ES-I3 (cell line): ENCODE results near the gene SARDH.

ENCODE experiments used
- H3K36me3 ChIP-seq: 2 replicates; pipeline ENCODE4 v1.6.1; 2013; ENCODE audit warnings: mild to moderate bottlenecking, low read length, control low read depth, moderate library complexity; ENCODE audit not compliant: insufficient read depth
- H3K4me1 ChIP-seq: 2 replicates; pipeline ENCODE4 v1.6.1; 2013; ENCODE audit warnings: mild to moderate bottlenecking, control low read depth, low read length; ENCODE audit not compliant: insufficient read depth
- H3K9ac ChIP-seq: 2 replicates; pipeline ENCODE4 v1.6.1; 2013; ENCODE audit warnings: low read depth, mild to moderate bottlenecking, low read length, moderate library complexity
- H3K9me3 ChIP-seq: 2 replicates; pipeline ENCODE4 v1.6.1; 2013; ENCODE audit warnings: mild to moderate bottlenecking, low read length, moderate library complexity; ENCODE audit not compliant: control insufficient read depth, insufficient read depth

SARDH gene

DNA sequence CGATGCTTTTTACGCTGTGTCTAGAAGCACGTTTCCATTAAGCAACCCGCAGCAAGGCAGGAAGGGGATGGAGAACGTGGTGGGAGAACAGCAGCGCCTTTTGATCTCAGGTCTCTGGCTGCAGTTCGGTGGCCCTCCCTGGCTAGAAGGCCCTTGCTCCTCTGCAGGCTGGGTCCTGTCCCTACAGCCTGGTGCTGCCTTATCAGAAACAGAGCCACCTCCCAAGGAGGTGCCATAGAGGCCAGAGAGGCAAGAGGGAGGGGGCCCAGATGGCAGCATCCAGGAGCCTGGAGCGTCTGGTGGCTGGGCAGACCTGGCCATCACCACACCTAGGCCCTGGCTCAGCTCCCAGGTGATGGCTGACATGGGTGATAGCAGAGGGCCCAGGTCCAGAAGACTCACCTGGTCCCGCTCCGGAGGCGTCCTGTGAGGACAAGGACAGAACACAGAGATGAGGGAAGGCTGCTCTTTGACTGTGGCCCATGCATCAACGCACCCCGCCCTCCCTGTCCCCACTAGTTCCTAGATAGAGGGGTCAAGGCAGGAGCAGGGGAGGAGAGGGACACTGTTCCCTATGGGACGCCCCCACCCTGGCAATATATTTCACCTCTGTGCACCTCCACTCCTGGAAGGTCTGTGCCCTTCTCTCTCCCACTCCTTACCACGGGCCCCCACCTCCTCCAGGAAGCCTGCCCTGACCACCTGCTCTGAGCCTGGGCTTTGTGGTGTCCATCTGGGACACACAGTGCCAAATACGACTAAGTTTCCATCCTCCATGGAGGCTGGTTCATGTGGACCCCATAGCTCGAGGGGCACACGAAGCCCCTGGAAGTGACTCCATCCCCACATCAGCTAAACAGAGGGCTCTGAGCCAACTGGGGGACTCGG, 41.6 kb upstream of the SARDH start:
- no peak overlapping the region for H3K9ac ChIP-seq
- no peaks in the 10 kb centered on the region for H3K4me1 ChIP-seq
- H3K36me3 ChIP-seq: peaks cover 14% of the 10 kb centered on the region; the same call in 1 of the 2 replicates
- H3K9me3 ChIP-seq: no peaks in the 10 kb centered on the region

DNA sequence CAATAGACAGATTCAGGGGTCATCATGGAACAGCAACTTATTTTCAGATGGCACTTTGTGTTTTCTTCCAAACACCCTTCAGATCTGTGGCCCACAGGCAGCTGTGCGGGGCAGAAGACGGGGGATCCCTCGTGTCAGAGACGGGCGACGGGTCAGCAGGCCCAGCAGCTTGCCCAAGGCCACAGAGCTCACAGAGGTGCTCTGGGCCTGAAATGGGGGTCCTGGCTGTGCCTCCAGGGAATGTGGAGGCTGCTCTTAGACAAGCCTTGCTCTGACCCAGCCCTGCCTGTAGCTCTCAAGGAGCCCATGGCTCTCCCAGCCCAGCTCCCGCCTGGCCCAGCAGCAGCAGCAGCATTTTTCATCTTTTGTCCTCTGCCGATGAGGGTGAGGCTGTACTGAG, 40.9 kb upstream of the SARDH start:
- Histone ChIP-seq H3K36me3 (peaks cover 18% of the 10 kb centered on the region), H3K4me1 (no peaks in the 10 kb centered on the region), H3K9ac (no peak overlapping the region), H3K9me3 (no peaks in the 10 kb centered on the region)

DNA sequence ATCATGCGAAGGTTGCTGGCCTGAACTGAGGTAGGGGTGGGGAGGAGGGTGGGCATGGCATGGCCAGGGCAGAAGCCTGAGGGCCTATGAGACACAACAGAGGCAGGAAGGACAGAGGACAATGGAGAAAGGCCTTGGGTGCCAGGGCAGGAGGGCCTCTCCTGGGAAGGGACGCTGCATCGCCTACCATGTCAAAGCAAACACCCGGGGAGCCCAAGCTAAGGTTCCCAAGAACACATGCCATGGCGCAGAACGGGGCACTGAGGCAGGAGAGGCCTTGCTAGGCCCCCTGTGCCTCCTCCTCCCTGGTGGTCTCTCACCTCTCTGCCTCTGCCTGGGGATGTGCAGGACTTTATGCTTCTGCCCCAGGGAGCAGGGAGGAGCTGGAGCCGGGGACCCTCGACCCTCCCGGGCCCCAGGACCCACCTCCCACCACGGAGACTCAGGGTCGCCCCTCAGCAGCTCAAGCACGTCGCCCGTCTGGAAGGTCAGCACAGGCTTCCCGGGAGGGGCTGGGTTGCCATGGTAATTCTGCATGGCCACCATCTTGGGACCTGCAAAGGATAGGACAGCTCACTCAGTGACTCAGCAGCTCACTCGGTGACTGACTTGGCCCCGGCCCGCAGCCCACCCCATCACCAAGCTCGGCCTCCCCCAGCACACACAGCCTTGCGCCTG, 40.3 kb upstream of the SARDH start:
- Histone ChIP-seq H3K36me3 (peaks cover 23% of the 10 kb centered on the region), H3K4me1 (no peaks in the 10 kb centered on the region), H3K9ac (no peak overlapping the region), H3K9me3 (no peaks in the 10 kb centered on the region)

DNA sequence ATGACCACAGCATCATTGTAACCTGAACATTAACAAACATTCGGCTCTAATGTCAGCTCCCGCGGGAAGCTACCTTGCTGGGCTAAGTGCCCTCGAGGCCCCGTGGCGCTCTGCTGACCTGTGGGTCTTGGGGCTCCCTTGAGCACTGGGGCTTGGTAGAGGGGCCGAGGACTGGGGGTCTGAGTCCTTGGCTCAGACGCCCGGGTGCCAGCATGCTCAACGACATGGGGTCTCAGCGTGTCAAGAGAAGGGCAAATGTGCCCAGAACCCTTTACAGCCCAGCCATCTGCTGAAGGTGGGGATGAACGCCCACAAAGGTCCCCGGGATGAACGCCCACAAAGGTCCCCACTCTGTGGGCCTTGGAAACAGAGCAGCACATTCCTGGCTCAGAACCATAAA, 39.7 kb upstream of the SARDH start:
- no peaks in the 10 kb centered on the region for H3K4me1 ChIP-seq
- no peak overlapping the region for H3K9ac ChIP-seq
- H3K36me3 ChIP-seq: peaks cover 23% of the 10 kb centered on the region
- no peaks in the 10 kb centered on the region for H3K9me3 ChIP-seq

DNA sequence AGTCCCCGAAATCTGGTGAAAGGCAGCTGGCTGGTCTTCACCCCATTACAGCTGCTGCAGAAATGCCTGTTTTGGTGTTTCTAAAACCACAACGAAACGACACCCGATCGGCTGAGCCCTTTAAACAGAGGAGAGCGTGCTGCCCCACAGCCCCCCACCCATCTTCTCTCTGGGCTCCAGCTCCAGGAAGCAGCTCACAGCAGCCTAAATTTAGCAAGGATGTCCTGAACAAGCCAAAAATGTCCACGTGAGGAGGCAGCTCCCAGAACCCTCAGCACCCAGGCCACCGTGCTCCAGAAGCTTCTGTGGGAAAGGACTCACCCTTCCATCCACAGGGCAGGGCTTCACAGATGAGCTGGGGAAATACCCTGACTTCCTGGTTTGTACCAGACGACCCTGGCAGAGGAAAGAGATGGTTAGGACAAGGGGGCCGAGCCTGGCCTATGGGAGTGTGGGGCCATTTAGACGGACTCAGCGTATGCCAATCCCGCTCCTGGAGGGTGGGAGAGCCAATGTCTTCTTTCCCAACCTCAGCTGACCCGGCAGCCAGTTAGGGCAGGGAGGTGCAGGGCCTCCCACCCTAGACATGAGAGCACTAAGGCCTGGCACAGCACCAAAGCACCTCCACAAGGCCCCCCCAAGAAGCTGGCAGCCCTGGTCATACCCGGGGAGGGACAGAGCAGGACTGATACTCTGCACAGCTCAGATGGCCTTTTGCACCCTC, 39.1 kb upstream of the SARDH start:
- Histone ChIP-seq H3K36me3 (peaks cover 23% of the 10 kb centered on the region), H3K4me1 (no peaks in the 10 kb centered on the region), H3K9me3 (no peaks in the 10 kb centered on the region), H3K9ac (no peak overlapping the region)

DNA sequence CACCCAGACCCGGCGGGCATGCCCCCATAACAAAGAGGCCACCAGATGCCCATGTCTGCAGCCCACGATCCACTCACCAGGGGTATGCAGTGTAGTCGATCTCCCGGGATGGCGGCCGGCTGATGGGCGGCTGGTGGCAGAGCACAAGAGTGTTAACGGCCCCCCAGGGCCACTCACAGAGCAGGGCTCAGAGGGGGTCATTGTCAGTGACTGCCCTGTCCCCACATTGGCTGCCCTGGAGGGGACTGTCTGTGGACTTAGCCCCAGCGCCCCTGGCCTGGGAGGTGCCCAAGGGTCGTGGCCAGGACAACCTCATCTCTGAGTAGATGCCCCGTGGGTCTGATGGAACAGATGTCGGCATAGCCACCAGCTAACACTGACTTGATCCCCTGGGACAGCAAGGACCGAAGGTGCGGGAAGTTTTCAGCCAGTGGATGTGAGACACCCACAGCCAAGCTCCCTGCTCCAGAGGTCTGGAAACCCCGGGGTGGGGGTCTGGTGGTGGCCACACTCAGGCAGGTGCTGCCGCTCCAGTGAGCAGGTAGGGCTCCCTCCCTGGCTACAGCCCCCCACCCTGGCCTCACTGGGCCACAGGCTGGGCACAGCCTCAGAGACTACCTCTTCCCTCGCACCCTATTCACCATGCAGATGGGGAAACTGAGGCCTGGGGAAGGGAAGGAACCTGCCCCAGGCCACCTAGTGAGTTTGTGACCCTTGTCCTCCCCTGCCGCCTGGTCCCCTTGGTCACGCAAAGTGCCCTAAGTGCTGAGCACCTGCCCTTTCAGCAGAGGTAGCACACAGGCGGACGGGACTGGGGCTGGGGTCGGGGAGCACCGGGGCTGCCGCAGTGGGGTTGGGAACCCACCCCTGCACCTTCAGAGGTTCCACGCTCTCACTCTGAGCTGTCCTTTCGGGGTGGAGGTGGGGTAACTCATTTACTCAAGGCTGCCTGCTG, 38.1 kb upstream of the SARDH start:
- Histone ChIP-seq H3K9ac (no peak overlapping the region), H3K36me3 (peaks cover 23% of the 10 kb centered on the region)

DNA sequence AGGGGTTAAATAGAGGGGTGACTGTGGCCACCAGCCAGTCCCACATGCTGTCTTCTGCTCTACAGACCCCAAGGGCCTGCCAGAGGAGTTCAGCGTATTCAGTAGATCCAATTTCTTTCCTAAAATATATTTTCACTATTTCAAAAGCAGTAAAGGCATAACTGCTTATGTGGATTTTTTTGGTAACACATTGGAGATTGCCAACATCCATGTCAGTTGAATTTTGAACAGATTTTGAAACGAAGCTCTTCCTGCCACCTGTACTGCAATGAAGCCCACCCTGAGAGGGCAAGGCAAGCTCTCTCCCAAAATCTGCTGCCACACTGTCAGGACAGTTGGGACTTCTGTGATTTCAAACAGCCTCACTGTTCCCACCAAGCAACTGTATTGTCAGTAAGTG, 37.1 kb upstream of the SARDH start:
- Histone ChIP-seq H3K9ac (no peak overlapping the region), H3K9me3 (no peaks in the 10 kb centered on the region), H3K36me3 (peaks cover 23% of the 10 kb centered on the region), H3K4me1 (no peaks in the 10 kb centered on the region)

More for the DNA sequence above, 38.1 kb upstream of the SARDH start:
- no peaks in the 10 kb centered on the region for H3K9me3 ChIP-seq
- no peaks in the 10 kb centered on the region for H3K4me1 ChIP-seq

DNA sequence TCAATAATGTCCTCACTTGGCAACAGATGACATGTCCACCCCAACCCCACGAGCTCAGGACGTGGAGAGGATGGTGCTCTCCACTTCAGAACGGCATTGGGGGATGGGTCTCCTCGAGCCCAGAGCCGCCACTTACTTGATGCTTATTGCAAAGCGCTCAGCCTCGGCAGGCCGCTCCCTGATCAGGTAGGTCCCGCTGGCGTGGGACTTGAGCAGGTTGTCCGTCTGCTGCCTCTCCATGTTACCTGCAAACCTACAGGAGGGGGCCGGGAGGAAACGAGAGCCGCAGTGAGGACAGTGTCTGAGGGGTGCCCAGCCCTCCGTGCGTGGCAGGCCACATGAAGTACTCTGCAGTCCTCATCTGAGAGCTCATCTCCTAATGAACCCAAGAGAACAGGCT, 36.6 kb upstream of the SARDH start:
- Histone ChIP-seq H3K36me3 (peaks cover 23% of the 10 kb centered on the region), H3K9me3 (no peaks in the 10 kb centered on the region), H3K4me1 (no peaks in the 10 kb centered on the region), H3K9ac (no peak overlapping the region)

DNA sequence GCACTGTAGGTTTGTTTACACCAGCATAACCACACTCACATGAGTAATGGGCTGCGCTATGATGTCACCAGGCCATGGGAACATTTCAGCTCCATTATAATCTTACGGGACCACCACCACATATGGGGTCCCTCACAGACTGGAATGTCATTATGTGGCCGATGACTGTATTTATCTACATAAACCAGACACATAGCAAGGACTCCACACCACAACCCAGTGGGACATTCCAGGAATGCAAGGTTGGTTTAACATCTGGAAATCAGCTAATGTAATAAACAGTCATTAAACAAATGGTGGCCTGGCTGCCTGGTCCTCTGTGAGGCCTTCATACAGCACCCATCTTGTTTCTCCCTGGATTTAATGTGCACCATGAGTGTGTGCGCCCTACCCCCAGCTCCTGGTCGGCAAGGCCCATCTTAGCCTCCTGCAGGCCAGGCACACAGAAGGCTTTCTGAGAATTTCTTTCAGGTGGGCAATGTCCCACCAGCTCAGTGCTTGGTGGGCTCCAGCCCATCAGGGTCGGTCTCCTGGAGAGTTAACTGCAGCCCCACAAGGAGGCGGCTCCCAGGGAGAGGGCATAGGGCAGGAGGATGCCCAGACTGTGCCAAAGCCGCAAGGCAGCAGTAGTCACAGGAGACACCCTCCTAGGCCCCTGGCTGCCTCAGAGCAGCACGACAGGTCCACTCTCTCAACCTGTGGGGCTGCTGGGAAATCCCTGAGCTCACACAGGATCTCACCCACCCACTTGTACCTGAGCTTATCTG, 35.9 kb upstream of the SARDH start:
- Histone ChIP-seq H3K9ac (no peak overlapping the region), H3K36me3 (peaks cover 23% of the 10 kb centered on the region), H3K9me3 (no peaks in the 10 kb centered on the region), H3K4me1 (no peaks in the 10 kb centered on the region)

DNA sequence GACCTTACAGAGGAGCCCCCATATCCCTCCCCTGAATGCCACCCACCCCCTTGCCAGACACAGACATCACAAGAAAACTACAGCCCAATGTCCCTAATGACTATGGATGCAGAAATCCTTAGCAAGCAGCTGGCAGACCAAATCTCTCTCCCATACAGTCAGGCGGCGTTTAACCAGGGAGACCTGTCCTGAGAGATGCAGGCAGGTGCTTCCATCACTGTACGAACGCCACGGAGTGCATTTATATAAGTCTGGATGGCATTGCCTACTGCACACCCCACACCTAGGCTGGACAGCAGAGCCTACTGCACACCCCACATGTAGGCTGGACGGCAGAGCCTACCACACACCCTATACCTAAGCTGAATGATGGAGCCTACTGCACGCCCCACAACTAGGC, 34.4 kb upstream of the SARDH start:
- peaks cover 29% of the 10 kb centered on the region for H3K36me3 ChIP-seq
- H3K4me1 ChIP-seq: no peaks in the 10 kb centered on the region
- H3K9ac ChIP-seq: no peak overlapping the region
- H3K9me3 ChIP-seq: no peaks in the 10 kb centered on the region

DNA sequence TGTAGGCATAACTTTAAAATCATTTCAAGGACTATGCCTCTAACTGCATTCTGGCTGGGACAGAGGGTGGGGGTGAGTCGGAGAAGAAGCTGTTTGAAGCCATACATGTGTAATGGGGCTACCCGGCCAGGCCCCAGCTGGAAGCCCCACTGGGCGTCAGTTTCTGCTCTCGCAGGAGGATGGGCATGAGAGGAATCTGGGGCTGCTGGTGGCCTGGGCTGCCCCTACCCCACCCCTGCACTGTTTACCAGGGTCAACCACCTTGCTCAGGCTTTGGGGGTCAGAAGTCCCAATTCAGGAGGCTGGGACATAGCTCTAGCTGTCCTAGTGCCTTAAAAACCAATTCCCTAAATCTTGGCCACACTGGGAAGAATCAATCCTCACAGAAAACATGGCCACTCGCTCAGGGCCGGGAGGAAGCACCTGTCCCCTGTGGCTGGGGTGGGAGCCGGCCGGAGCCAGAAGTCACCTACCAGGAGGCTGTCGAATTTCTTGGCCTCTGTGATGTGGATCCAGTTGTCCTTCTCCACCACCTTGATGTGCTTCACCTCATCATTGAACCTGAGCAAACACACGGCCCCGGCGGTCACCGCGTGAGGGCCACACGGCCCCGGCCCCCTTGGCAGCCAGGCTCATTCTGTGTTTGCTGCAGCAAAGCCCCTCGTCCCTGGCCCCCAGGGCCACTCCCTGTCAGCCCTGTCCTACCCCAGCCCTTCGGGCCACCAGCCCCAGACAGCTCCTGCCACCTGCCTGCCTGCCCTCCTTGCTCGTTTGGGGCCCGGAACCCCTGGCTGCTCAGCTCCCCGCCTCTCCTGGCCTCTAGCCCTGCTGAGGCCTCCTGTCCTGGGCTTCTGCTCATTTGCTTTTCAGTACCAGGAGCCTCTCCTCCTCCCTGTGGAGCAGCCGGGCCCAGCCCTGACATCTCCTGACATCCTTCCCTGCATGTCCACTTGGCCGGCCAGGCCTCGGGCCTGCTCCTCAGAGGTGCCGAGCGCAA, 33.6 kb upstream of the SARDH start:
- Histone ChIP-seq H3K4me1 (no peaks in the 10 kb centered on the region), H3K36me3 (peaks cover 22% of the 10 kb centered on the region), H3K9ac (no peak overlapping the region), H3K9me3 (no peaks in the 10 kb centered on the region; the same call in 1 of the 2 replicates)

DNA sequence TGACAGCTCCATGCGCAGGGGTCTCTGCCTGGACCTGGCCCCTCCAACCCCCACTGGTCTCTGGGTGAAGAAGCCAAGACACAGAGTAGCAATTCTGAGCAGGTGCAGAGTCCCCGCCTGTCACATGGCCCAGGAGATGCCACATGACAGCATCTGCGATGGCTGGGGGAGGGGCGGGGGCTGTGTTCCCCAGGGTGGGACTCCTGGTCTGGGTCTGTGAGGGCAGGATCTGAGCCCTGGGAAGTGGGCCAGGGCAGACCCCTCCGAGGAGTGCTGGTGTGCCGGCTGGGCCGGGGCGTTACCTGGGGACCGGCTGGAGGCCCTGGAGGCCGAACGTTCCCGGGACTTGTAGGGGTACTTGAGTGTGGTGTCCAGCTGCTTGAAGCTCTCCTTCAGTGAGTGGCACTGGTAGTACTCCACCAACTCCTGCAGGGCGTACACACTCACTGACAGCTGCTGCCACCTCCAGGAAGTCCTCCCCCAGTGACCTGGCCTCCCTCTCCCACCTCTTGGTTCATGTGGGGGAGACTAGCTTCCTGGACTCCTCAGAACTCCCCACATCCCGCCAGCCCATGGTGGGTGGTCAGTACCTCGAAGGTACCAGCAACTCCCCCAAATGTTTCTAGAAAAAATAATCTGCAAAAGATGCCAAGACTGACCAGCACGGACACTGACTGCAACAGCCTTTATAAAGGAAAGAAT, 32.1 kb upstream of the SARDH start:
- Histone ChIP-seq H3K4me1 (no peaks in the 10 kb centered on the region), H3K9ac (no peak overlapping the region), H3K36me3 (peaks cover 22% of the 10 kb centered on the region), H3K9me3 (no peaks in the 10 kb centered on the region; the same call in 1 of the 2 replicates)
